Left lung (tissue), 10 donors: Measurements from ENCODE around the gene DGKD. TPM values are rescaled to one million over a fixed set of nuclear protein-coding genes. Genes with fewer than 3 reads are reported as not detected.
A peak's percentile ranks its signal among the peaks of the same experiment; 100 is the strongest.
"Not testable (repeated sequence)": the region's sequence is repeated elsewhere in the genome, so short reads cannot be mapped to it uniquely, and the experiment has no call there.

Source experiments
- ATAC-seq: fragments of 200-7000 bp; cut with Tn5 transposase; one replicate; pipeline ENCODE4 v1.9.1; 2020; ENCODE audit warnings: moderate library complexity
- DNase-seq, 4 donors: peaks; one replicate each; pipeline ENCODE4 v3.0.0-alpha.2; 2013 to 2020
- H3K27ac ChIP-seq, 2 donors: fragments of 200-600 bp; sonication (generic) in 1 of 2; one replicate each; pipeline versions ENCODE4 v1.5.0 to v1.8.0; 2020 to 2021
- H3K27me3 ChIP-seq, 2 donors: fragments of 200-600 bp; sonication (generic) in 1 of 2; one replicate each; pipeline versions ENCODE4 v1.5.0 to v1.8.0; 2020 to 2021
- H3K36me3 ChIP-seq, 2 donors: fragments of 200-600 bp; sonication (generic) in 1 of 2; one replicate each; pipeline versions ENCODE4 v1.5.0 to v1.8.0; 2020 to 2021
- H3K4me1 ChIP-seq, 2 donors: fragments of 200-600 bp; one replicate each; pipeline ENCODE4 v1.8.0; 2021
- H3K4me3 ChIP-seq, 2 donors: fragments of 200-600 bp; sonication (generic) in 1 of 2; one replicate each; pipeline versions ENCODE4 v1.5.0 to v1.8.0; 2020 to 2021; ENCODE audit warnings: mild to moderate bottlenecking in 1 of 2
- H3K9me3 ChIP-seq, 2 donors: fragments of 200-600 bp; sonication (generic) in 1 of 2; one replicate each; pipeline versions ENCODE4 v1.5.0 to v1.8.0; 2020 to 2021
- intact Hi-C, 2 donors: fragments of 100-400 bp; cut with DNase I; formaldehyde crosslinking; loops; one replicate each; pipeline versions ENCODE4 v1.11.2 to v1.14.2; 2022
- polyA plus RNA-seq, 6 donors: library from polyadenylated mRNA; unstranded; fragments of 120-200 nt; gene quantifications; one replicate each; pipeline ENCODE4 v1.2.1, GENCODE V29; 2013; ENCODE audit not compliant: insufficient read length in 6 of 6
- total RNA-seq, 2 donors: library from RNA; stranded (reverse); fragmentation: NEBNext Ultra II Directional; extraction: Animal tissue kit (Norgen Biotek cat#: 25700); gene quantifications; one replicate each; pipeline ENCODE4 v1.2.1, GENCODE V29; 2021
- TF ChIP-seq, protein P1 (sequence below), 2 donors: fragments of 200-600 bp; sonication (generic) in 1 of 2; IDR thresholded peaks; one replicate each; pipeline versions ENCODE4 v1.5.0 to v1.8.0; 2021; ENCODE audit warnings: antibody characterized with exemption in 2 of 2
- donor health status: DM: no; HTN: yes; CAD: no.
- donor health status: DM: no; HTN: no; CAD: no.

DGKD gene
- total and polyA plus RNA-seq, 8 donors: 22.9 to 98.0 (median 32.6) TPM

DNA sequence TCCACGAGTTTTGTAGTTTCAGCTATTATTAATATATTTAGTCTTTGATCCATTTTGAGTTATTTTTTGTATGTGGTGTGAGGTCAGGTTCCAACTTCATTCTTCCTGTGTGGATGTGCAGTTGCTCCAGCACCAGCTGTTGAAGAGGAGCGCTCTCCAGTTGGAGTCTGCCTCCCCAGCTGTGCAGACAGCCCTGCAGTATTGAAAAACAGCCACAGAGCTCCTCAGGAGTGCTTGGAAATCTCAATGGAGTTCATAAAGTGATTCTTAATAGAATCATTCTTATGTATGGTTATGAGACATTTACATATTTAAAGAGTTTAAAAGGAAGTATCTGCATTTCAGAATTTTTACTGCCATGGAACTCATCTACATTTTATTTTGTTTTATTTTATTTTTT lies 17.3 kb downstream of the DGKD start:
- Histone ChIP-seq H3K27me3 (no peaks in the 10 kb centered on the region), H3K4me3 (no peak overlapping the region), H3K4me1 (peaks cover 0 to 60% of the 10 kb centered on the region in 2 donors), H3K36me3 (peaks cover 0 to 20% of the 10 kb centered on the region in 2 donors), H3K27ac (no peak overlapping the region), H3K9me3 (no peaks in the 10 kb centered on the region)
- DNase-seq: no peak
- intact Hi-C loops: no loop called here
- TF ChIP-seq, protein P1, sequence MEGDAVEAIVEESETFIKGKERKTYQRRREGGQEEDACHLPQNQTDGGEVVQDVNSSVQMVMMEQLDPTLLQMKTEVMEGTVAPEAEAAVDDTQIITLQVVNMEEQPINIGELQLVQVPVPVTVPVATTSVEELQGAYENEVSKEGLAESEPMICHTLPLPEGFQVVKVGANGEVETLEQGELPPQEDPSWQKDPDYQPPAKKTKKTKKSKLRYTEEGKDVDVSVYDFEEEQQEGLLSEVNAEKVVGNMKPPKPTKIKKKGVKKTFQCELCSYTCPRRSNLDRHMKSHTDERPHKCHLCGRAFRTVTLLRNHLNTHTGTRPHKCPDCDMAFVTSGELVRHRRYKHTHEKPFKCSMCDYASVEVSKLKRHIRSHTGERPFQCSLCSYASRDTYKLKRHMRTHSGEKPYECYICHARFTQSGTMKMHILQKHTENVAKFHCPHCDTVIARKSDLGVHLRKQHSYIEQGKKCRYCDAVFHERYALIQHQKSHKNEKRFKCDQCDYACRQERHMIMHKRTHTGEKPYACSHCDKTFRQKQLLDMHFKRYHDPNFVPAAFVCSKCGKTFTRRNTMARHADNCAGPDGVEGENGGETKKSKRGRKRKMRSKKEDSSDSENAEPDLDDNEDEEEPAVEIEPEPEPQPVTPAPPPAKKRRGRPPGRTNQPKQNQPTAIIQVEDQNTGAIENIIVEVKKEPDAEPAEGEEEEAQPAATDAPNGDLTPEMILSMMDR (IDR thresholded peaks at IDR 0.05): no peak
- no peak for ATAC-seq

DNA sequence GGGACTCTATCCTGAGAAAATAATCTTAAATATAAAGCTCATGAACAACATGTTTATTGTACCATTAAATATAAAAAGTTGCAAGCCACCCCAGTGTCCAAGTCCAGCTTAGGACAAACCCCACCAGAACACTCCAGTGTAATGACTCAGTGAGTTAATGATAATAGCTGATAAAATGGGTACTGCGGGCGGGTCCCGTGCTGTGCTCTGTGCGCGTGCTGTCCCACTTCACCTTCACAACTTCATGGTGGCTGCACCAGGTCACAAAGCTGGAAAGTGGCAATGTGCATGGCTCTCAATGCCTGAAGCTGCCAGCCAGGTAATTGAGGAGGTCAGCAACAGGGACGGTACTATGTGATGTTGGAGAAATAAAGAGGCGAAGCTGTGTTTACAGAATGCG lies 18.6 kb downstream of the DGKD start:
- no peak overlapping the region for H3K27ac ChIP-seq
- H3K4me1 ChIP-seq: peaks cover 0 to 48% of the 10 kb centered on the region in 2 donors

DNA sequence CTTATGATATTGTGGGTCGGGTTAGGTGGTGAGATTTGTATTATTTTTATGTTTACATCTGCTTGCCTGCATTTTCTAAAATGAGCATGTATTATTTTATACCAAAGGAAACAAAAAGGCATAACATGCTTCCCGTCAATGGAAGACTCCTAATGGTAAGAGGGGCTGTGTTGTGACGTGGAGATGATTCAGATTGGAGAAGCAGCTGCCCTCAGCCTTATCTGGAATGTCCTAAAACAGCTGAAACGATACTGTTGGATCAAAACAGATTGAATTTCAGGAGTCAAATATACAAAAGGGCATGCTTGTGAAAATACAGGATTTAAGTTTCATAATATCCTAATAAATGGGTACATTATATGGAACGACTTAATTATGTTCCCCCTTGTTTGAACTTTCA lies 19.0 kb downstream of the DGKD start:
- no peak for DNase-seq
- Histone ChIP-seq H3K27ac (no peak overlapping the region), H3K9me3 (no peaks in the 10 kb centered on the region), H3K36me3 (peaks cover 0 to 26% of the 10 kb centered on the region in 2 donors), H3K4me1 (peaks cover 0 to 43% of the 10 kb centered on the region in 2 donors), H3K27me3 (no peaks in the 10 kb centered on the region), H3K4me3 (no peak overlapping the region)
- no peak for ATAC-seq
- TF ChIP-seq, protein P1 (IDR thresholded peaks at IDR 0.05): no peak
- intact Hi-C loops: no loop called here

More for the DNA sequence above, 18.6 kb downstream of the DGKD start:
- ATAC-seq: no peak
- no peak overlapping the region for H3K4me3 ChIP-seq
- intact Hi-C loops: no loop called here
- TF ChIP-seq, protein P1 (IDR thresholded peaks at IDR 0.05): no peak
- H3K27me3 ChIP-seq: no peaks in the 10 kb centered on the region
- no peak for DNase-seq
- H3K9me3 ChIP-seq: no peaks in the 10 kb centered on the region
- peaks cover 0 to 26% of the 10 kb centered on the region in 2 donors for H3K36me3 ChIP-seq

DNA sequence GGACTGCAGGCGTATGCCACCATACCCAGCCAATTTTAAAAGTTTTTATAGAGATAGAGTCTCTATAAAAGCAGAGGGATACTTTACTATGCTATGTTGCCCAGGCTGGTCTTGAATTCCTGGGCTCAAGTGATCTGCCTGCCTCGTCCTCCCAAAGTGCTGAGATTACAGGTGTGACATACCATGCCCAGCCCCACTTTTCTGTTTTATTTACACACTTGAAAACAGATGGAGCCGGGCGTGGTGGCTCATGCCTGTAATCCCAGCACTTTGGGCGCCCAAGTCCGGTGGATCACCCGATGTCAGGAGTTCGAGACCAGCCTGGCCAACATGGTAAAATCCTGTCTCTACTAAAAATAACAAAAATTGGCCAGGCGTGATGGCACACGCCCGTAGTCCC lies 20.5 kb downstream of the DGKD start:
- H3K36me3 ChIP-seq: peaks cover 0 to 26% of the 10 kb centered on the region in 2 donors
- H3K4me1 ChIP-seq: peaks cover 0 to 29% of the 10 kb centered on the region in 2 donors
- H3K4me3 ChIP-seq, H3K27me3 ChIP-seq, intact Hi-C loops, H3K9me3 ChIP-seq: not testable (repeated sequence)
- ATAC-seq: peak; percentile 56
- peak in 1 of 4 donors; percentile 47 for DNase-seq
- H3K27ac ChIP-seq: peak overlapping the region; percentile 51 to 68

DNA sequence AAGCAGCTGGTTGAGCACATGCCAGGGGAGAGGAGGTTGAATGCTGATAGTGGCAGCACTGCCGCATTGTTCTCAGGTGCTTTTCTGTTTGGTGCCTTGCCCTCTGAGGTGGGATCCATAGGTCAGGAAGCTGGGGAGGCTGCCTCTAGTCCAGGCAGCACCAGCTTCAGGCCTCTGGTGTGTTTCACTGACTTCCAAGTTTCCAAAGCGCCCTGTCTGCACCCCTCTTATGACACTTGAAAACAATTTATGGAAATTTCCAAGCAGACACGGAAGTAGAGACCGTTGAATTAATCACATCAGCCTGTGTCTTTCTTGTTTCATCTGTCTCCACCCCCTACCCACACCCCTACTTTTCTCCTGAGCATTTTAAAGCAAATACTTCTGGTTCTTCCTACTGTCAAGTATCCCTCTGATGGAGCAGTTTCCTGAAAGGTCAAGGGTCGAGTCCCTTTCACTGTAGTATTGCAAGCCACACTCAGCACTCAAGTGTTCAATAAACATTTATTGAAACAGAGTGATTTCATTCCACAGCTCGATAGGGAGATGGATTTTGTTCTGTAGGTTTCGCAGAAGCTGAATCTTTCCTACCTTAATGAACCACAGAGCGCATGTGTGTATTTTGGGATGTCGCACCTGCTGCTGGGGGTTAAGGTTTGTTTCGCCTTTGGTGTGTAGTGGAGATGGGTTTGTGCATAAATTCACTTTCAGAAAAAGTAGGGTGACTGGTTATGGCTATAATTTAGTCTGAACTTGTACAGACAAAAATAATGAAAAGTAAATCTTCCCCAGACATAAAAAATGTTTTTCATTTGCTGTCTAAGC lies 21.4 kb downstream of the DGKD start:
- intact Hi-C loops: no loop called here
- peak; percentile 80 for ATAC-seq

More for the DNA sequence above, 21.4 kb downstream of the DGKD start:
- Histone ChIP-seq H3K4me3 (no peak overlapping the region), H3K27me3 (no peaks in the 10 kb centered on the region), H3K9me3 (no peaks in the 10 kb centered on the region), H3K36me3 (peaks cover 0 to 26% of the 10 kb centered on the region in 2 donors), H3K4me1 (peaks cover 0 to 19% of the 10 kb centered on the region in 2 donors), H3K27ac (peak overlapping the region; percentile 51 to 68)
- DNase-seq: no peak
- TF ChIP-seq, protein P1 (IDR thresholded peaks at IDR 0.05): no peak
